Esophagus squamous epithelium (tissue), 4 donors: ENCODE data around the gene PPP3CA.

Experiments
- POLR2A ChIP-seq, 4 donors: fragments of 450-650 bp; IDR thresholded peaks; one replicate each; pipeline ENCODE4 v1.6.1; 2017; ENCODE audit warnings: antibody characterized with exemption in 4 of 4, mild to moderate bottlenecking in 4 of 4, moderate library complexity in 3 of 4
- TF ChIP-seq, protein P1 (sequence below), 6 experiments: fragments of 450-650 bp in 4 of 6; fragments of 200-600 bp in 2 of 6; sonication (generic) in 2 of 6; IDR thresholded peaks; one replicate each; pipeline ENCODE4 v1.5.1; 2016 to 2019; ENCODE audit warnings: antibody characterized with exemption in 6 of 6, mild to moderate bottlenecking in 4 of 6, moderate library complexity in 4 of 6

DNA sequence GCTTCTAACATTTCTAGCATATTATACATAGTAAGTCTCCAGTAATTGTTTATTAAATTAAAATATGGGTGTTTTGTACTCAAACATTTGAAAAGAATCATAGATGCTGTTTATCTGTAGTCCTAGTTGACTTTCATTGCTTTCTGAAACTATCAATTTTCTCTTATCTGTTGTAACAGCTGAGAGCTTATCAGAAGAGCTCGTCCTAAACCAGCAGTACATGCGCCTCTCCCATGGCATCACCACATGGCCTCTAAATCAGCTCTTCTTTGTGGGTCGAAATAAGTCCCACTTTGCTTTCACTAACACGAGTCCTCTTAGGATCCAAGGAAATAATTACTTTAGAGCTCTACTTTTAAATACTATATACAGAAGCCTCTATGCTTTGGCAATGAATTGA lies 55.1 kb downstream of the PPP3CA start:
- TF ChIP-seq, protein P1, sequence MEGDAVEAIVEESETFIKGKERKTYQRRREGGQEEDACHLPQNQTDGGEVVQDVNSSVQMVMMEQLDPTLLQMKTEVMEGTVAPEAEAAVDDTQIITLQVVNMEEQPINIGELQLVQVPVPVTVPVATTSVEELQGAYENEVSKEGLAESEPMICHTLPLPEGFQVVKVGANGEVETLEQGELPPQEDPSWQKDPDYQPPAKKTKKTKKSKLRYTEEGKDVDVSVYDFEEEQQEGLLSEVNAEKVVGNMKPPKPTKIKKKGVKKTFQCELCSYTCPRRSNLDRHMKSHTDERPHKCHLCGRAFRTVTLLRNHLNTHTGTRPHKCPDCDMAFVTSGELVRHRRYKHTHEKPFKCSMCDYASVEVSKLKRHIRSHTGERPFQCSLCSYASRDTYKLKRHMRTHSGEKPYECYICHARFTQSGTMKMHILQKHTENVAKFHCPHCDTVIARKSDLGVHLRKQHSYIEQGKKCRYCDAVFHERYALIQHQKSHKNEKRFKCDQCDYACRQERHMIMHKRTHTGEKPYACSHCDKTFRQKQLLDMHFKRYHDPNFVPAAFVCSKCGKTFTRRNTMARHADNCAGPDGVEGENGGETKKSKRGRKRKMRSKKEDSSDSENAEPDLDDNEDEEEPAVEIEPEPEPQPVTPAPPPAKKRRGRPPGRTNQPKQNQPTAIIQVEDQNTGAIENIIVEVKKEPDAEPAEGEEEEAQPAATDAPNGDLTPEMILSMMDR (IDR thresholded peaks at IDR 0.05), result no peak
- no peak for TF ChIP-seq POLR2A (IDR thresholded peaks at IDR 0.05)
